Ishikawa (cell line): Measurements from ENCODE around the gene DUSP9.
A peak's percentile ranks its signal among the peaks of the same experiment; 100 is the strongest.

Experiments used
- CEBPB ChIP-seq: IDR thresholded peaks from 2 replicates; pipeline ENCODE4 v1.6.1; 2012
- CREB1 ChIP-seq: IDR thresholded peaks from 2 replicates; pipeline ENCODE4 v1.6.1; 2012; ENCODE audit warnings: low read depth
- EGR1 ChIP-seq: IDR thresholded peaks from 2 replicates; pipeline ENCODE4 v1.6.1; 2012
- EP300 ChIP-seq: IDR thresholded peaks from 2 replicates; pipeline ENCODE4 v1.6.1; 2012; ENCODE audit warnings: borderline replicate concordance
- FOXM1 ChIP-seq: IDR thresholded peaks from 2 replicates; pipeline ENCODE4 v1.6.1; 2012; ENCODE audit warnings: low read depth, borderline replicate concordance
- MAX ChIP-seq: IDR thresholded peaks from 2 replicates; pipeline ENCODE4 v1.6.1; 2012
- NFIC ChIP-seq: IDR thresholded peaks from 2 replicates; pipeline ENCODE4 v1.6.1; 2012
- RAD21 ChIP-seq: IDR thresholded peaks from 2 replicates; pipeline ENCODE4 v1.6.1; 2012; ENCODE audit warnings: low read depth
- TAF1 ChIP-seq: IDR thresholded peaks from 2 replicates; pipeline ENCODE4 v1.6.1; 2012; ENCODE audit warnings: low read depth, mild to moderate bottlenecking
- TCF12 ChIP-seq: IDR thresholded peaks from 2 replicates; pipeline ENCODE4 v1.6.1; 2012; ENCODE audit warnings: low read depth
- TEAD4 ChIP-seq: IDR thresholded peaks from 2 replicates; pipeline ENCODE4 v1.6.1; 2012
- YY1 ChIP-seq: IDR thresholded peaks from 2 replicates; pipeline ENCODE4 v1.6.1; 2012; ENCODE audit warnings: low read depth
- ZBTB7A ChIP-seq: IDR thresholded peaks from 2 replicates; pipeline ENCODE4 v1.6.1; 2012; ENCODE audit warnings: low read depth
- TF ChIP-seq, protein P1 (sequence below): IDR thresholded peaks from 2 replicates; pipeline ENCODE4 v1.6.1; 2012
- TF ChIP-seq, protein P2 (sequence below): IDR thresholded peaks from 2 replicates; pipeline ENCODE4 v1.6.1; 2012; ENCODE audit warnings: low read depth, mild to moderate bottlenecking

Gene DUSP9

GRCh38 chrX:153662266-153662665 is 15.3 kb downstream of the DUSP9 start:
- TF ChIP-seq EGR1, result no peak
- 0 out of 2 replicates have a peak, but pooled peaks have one; percentile 4 for TF ChIP-seq RAD21

- TF ChIP-seq, protein P1, sequence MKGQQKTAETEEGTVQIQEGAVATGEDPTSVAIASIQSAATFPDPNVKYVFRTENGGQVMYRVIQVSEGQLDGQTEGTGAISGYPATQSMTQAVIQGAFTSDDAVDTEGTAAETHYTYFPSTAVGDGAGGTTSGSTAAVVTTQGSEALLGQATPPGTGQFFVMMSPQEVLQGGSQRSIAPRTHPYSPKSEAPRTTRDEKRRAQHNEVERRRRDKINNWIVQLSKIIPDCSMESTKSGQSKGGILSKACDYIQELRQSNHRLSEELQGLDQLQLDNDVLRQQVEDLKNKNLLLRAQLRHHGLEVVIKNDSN, result no peak
- TF ChIP-seq RAD21, result no peak
- no peak for TF ChIP-seq YY1
- no peak for TF ChIP-seq TEAD4
- TF ChIP-seq TAF1, result no peak
- no peak for TF ChIP-seq CREB1
- TF ChIP-seq NFIC, result no peak
- TF ChIP-seq, protein P2, sequence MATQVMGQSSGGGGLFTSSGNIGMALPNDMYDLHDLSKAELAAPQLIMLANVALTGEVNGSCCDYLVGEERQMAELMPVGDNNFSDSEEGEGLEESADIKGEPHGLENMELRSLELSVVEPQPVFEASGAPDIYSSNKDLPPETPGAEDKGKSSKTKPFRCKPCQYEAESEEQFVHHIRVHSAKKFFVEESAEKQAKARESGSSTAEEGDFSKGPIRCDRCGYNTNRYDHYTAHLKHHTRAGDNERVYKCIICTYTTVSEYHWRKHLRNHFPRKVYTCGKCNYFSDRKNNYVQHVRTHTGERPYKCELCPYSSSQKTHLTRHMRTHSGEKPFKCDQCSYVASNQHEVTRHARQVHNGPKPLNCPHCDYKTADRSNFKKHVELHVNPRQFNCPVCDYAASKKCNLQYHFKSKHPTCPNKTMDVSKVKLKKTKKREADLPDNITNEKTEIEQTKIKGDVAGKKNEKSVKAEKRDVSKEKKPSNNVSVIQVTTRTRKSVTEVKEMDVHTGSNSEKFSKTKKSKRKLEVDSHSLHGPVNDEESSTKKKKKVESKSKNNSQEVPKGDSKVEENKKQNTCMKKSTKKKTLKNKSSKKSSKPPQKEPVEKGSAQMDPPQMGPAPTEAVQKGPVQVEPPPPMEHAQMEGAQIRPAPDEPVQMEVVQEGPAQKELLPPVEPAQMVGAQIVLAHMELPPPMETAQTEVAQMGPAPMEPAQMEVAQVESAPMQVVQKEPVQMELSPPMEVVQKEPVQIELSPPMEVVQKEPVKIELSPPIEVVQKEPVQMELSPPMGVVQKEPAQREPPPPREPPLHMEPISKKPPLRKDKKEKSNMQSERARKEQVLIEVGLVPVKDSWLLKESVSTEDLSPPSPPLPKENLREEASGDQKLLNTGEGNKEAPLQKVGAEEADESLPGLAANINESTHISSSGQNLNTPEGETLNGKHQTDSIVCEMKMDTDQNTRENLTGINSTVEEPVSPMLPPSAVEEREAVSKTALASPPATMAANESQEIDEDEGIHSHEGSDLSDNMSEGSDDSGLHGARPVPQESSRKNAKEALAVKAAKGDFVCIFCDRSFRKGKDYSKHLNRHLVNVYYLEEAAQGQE, result no peak
- TF ChIP-seq TCF12, result no peak
- TF ChIP-seq EP300, result no peak
- TF ChIP-seq CEBPB, result no peak
- TF ChIP-seq FOXM1, result no peak
- no peak for TF ChIP-seq EGR1
- TF ChIP-seq MAX, result no peak
- no peak for TF ChIP-seq ZBTB7A
Measured at GRCh38 chrX:153665726-153666306, 18.8 kb downstream of the DUSP9 start.

DNA sequence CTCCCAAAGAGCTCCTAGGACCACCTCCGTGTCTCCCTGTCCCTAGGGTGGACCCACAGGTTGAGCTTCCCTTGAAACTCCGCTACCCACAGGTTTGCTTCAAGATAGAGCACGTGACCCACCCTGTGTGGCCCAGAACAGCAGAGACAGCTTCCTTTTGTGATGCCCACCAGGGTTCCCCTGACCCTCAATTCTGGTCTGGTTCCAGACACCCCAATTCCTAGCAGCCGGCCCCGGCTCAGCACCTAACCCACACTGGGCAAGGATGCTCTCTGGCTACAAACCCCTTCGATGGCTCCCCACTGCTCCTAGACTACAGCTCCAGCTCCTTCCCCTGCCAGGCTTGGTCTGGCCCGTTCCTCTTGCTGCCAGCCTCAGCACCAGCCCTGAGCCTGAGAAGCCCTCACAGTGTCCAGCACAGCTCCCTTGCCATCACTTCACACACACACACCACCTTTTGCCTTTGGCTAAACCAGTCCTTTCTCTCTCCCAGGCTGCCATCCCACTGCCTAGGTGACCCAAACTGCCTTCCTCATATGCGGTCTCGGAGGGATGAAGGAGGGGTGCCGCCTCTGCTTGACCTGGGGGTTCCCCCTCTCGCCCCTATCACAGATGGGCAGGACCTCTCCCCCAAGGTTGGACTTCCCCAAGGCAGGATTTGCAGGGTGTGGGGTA is 20.4 kb downstream of the DUSP9 start:
- TF ChIP-seq RAD21 (no peak), TCF12 (no peak), EGR1 (no peak), TAF1 (no peak), CREB1 (no peak), YY1 (no peak), ZBTB7A (no peak), MAX (no peak), NFIC (no peak), EP300 (no peak), CEBPB (no peak), TEAD4 (no peak)
- TF ChIP-seq, protein P2, result no peak
- TF ChIP-seq, protein P1, result no peak

GRCh38 chrX:153667956-153668396 is 21.0 kb downstream of the DUSP9 start:
- TF ChIP-seq TEAD4 (no peak), CEBPB (no peak), EP300 (no peak), FOXM1 (no peak), MAX (peak; percentile 65; the same call in 1 of the 2 replicates), NFIC (no peak), TAF1 (no peak), RAD21 (peak; percentile 78), YY1 (0 out of 2 replicates have a peak, but pooled peaks have one; percentile 24), EGR1 (no peak), CREB1 (no peak), ZBTB7A (no peak), TCF12 (no peak)
- TF ChIP-seq, protein P1, result peak; percentile 75
- TF ChIP-seq, protein P2, result peak; percentile 29; the same call in 1 of the 2 replicates
